GM21381 (cell line): ENCODE data around the gene PKN2.
A peak's percentile ranks its signal among the peaks of the same experiment; 100 is the strongest.
"Not testable (repeated sequence)": the region's sequence is repeated elsewhere in the genome, so short reads cannot be mapped to it uniquely, and the experiment has no call there.

Experiments
- ATAC-seq: cut with Tn5 transposase; IDR thresholded peaks from one replicate; pipeline ENCODE4 v1.9.1; 2021; ENCODE audit warnings: mild to moderate bottlenecking, moderate library complexity; ENCODE audit not compliant: unreplicated experiment

Gene PKN2

DNA sequence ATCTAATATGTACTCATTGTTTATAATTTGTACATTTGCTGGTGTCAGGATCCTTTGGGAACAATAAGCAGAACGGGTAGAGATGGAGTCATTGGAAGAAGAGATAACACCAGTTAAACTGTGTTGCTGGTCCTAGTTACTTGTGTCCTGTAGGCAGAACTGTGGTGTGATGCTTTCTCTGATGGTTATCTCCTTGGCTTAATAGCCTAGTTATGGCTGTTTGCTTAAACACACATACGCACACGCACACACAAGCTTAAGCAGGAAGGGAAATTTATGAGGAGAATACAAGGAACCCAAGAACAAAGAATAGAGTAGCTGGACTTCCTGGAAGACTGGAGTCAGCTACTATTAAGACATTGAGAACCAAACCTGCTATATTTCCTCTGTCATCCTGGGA lies 5.7 kb upstream of the PKN2 start:
- no peak for ATAC-seq

DNA sequence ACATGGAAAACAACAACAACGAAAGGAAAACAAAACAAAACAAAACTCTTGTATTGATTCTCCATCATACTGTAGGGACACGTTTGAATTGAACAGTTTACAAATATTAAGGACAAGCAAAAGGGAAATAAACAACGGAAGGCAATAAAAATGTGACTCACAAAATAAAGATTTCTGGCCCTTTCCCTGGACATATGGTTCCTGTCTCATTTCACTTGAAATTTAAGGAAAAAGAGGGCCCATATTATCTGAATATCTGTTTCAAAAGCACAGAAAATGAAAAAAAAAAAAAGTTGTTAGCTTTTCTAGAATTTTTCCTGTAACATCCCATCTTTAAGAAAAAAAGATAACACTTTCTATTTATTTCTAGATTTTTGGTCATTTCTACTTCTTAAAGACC lies 3.6 kb upstream of the PKN2 start:
- no peak for ATAC-seq

DNA sequence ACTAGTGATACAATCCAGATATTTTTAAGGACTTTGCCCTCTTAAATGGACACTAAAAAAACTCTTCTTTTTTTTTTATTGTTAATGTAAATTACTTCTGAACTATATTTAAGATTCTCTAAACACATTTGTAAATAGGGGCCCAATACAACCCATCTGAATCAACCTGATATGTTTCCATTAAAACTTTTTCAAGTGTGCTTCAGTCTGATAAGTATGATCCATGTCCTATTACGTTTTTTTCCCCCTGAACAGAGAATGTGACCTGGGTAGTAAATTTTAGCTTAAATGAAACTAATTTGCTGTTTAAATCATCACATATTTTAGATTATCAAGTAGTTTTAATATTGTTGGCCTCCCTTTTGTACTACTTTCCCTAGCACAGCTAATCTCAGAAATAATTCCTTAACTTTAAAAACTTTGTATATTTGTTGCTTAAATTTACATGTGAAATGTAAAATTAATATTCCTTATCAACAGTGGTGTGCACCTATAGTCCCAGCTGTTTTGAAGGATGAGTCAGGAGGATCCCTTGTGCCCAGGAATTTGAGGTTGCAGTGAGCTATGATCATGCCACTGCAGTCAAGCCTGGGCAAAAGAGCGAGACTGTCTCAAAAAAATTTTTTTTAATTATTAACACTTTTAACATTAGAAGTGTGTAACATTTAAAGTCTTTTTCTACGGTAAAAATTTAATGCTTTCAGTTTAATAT lies 3.0 kb upstream of the PKN2 start:
- ATAC-seq: no peak

DNA sequence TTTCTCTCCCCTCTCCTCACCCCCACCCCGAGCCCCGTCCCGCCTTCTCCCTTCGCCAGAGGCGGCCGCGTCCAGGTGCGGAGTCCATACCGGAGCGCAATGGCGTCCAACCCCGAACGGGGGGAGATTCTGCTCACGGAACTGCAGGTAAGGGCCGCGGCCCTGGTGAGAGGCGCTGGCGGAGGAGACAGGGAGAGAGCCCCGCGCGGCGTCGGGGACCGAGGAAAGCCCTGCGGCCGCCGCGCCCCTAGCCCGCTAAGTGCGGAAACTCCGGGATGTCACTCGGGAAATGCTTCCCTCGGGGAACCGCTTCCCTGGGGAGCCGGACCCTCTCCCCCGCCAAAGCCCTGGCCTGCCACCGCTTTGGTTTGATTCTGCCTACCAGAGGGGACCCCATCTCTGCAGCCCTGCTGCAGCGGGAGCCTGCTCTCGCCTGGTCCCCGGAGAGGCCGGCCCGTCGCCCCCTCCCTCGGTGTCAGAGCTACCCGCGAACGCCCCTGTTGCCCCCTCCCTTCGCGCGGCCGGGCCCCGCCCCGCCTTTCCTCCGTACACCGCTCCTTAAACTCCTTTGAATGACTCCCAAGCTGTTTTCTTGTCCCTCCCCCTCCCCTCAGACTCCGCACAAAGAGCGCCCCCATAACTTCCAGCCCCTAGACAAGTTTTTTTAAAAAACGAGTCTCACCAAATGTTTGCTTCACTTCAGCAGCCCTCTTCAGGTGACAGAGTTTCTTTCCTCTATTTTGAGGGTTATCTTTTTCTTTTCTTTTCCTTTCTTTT lies 597 bp downstream of the PKN2 start:
- ATAC-seq: peak; percentile 38

DNA sequence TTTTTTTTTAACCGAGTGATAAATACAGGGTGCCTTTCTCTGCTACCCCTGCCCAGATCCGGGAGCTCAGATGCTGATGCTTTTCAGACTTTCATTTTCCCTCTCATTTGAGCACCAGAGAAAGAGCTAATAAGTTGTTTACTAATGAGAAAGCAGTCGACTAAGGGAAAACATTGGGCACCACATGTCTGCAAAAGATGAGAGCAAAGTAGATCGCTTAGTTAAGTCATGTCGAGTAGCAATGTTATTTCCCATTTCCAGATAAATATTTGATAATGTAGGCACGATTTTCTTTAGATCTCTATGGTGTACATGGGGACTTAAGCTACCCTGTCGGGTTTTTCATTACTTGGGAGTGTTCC lies 1.2 kb downstream of the PKN2 start:
- ATAC-seq: no peak

DNA sequence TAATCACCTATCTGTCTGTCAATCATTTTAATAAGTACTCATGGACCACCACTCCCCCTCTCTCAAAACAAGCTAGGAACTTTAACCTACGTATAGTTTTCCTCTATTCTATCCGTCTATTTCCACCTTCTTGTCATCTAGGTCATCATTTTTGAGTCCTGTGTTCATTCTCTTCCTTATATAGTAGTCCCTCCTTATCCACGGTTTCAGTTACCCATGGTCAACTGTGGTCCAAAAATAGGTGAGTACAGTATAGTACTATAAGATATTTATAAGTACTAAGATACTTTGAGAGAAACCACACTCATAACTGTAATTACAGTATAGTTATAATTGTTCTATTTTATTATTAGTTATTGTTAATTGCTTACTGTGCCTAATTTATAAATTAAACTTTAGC lies 7.5 kb downstream of the PKN2 start:
- no peak for ATAC-seq

DNA sequence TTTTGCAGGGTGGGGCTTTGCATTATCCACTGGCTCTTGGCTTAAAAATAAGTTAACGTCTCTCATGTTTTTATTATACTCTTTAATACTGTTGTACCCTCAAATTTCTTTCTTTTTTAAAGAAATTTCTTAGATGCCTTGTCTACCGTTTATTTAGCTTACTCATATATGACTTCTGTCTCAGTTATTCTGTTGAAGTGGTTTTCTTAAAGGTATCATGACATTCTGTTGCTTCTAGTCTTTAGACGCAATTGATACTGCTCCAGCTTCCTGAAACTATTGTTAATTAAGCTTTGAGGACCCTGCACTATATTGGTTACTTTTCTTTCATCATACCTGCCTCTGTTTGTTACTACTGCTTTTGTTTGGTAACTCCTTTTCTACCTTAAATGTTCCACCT lies 11.7 kb downstream of the PKN2 start:
- no peak for ATAC-seq

DNA sequence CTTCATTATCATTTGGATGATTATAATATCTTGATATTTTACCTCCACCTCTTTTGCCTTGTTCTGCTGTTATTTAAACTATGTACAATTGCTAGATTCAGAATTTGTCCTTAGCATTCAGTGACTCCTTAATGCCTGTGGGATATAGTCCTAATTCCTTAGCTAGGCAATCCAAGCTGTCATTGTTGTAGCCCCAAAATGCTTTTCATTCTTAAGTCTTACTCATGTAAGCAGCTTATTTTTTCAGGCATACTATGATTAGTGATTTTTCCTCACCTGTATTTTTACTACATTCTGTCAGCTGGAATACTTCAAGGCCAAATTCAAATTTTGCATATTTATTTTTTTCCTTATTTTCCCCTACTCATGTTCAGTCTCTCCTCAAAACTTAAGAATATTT lies 13.4 kb downstream of the PKN2 start:
- no peak for ATAC-seq

DNA sequence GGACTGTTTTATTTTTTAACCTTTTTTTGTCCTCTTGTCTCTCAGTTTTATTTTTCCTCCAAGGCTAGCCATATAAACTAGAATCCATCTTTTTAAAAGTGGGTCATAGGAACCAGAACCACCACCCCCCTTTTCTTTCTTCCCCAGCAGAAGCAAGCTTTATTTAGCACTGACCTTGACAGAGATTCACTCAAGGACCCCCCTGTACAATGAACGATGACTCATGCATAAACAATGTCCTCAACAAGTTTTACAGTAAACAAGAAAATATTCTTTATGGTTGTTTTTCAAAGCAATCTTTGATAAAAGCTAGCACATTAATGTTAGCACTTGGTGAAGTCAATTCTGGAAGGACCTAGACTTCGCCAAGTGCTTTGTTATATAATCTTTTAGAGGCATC lies 14.1 kb downstream of the PKN2 start:
- no peak for ATAC-seq

DNA sequence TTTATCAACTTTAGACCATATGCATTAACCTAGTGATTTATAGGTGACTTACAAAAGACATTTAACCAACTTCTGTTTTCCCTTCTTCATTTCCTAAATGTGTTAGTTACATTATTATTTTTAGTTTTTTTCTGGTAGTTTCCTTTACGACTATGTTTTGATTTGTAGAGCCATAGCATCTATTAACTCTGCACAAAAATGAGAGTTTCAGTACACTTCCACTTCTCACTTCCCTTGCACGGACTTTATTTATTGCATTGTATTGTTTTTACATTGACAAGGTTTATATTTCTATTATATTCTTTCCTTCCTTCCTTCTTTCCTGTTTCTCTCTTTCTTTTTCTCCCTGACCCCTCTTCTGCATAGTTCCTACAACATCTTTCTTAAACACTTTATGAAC lies 14.7 kb downstream of the PKN2 start:
- no peak for ATAC-seq

DNA sequence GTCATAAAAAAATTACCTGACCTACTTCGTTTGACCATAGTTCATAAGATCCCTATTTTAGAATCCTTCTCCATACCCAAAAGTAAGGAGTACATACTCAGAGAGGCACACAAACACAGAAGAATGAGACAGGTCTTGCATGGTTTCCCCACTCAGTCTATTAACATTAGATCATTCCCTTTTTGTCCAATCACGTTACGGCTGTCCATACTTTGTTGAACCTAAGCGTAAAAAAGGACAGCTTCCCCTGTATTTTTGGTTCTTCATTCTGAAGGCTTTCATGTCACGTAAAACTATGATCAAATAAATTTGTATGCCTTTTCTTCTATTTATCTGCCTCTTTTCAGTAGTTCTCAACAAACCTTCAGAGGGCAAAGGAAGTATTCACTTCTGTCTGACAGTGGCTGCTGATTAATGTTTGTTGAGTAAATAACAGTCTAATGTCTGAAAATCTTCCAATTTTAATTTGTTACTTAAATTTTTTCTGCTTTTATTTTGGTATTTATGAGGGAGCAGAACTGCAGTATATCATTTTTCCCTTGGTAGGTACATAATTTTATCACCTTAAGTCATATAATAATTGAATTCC lies 16.4 kb downstream of the PKN2 start:
- ATAC-seq: no peak

DNA sequence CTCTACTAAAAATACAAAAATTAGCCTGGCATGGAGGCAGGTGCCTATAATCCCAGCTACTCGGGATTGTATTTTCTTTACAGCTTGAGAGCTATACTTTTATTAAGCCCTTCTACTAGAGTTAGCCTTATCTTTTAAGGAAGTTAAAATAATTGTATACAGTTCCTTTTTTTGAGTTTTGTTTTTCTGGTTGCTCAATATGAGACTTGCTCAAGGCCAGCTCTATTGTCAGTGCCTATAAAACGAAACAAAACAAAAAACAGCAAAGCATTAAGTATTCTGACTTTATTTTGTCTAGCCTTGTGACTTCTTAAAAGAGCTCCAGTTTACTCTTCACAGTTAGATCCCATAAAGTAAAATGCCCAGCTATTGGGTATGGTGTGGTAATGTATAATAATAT lies 17.2 kb downstream of the PKN2 start:
- peak; percentile 76 for ATAC-seq

DNA sequence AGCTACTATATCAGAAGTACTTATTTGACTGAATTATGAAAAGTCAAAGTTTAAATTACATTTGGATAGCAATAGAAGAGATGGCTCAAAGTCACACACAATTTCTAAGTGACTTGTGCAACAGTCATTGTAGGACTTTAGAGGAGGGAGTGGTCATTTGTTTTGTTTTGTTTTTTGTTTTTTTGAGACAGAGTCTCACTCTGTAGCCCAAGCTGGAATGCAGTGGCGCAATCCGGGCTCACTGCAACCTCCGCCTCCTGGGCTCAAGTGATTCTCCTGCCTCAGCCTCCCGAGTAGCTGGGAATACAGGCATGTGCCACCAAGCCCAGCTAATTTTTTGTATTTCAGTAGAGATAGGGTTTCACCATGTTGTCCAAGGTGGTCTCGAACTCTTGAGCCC lies 17.7 kb downstream of the PKN2 start:
- not testable (repeated sequence) for ATAC-seq

DNA sequence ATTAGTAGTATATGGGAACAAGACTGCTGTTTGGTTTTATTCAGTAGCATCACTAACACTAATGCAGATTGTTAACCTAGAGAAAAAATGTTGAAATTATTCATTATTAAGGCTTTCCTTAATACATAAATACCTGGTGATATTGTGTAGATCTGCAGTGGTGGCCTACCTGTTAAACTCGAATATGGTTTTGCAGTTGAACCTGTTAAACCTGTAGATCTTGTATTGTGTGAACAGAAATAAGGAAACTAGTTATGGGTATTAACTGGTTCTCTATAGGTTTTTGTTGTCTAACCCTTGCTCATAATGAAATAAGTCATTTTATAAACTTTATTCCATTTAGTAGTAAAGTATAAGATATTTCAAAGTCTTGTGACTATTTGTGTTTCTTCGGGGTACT lies 23.9 kb downstream of the PKN2 start:
- no peak for ATAC-seq

DNA sequence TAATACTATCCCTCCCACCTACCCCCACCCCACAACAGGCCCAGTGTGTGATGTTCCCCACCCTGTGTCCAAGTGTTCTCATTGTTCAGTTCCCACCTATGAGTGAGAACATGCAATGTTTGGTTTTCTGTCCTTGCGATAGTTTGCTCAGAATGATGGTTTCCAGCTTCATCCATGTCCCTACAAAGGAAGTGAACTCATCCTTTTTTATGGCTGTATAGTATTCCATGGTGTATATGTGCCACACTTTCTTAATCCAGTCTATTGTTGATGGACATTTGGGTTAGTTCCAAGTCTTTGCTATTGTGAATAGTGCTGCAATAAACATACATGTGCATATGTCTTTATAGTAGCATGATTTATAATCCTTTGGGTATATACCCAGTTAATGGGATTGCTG lies 28.8 kb downstream of the PKN2 start:
- ATAC-seq: not testable (repeated sequence)

DNA sequence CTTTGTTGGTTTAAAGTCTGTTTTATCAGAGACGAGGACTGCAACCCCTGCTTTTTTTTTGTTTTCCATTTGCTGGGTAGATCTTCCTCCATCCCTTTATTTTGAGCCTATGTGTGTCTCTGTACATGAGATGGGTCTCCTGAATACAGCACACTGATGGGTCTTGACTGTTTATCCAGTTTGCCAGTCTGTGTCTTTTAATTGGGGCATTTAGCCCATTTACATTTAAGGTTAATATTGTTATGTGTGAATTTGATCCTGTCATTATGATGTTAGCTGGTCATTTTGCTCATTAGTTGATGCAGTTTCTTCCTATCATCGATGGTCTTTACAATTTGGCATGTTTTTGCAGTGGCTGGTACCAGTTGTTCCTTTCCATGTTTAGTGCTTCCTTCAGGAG lies 32.5 kb downstream of the PKN2 start:
- not testable (repeated sequence) for ATAC-seq

DNA sequence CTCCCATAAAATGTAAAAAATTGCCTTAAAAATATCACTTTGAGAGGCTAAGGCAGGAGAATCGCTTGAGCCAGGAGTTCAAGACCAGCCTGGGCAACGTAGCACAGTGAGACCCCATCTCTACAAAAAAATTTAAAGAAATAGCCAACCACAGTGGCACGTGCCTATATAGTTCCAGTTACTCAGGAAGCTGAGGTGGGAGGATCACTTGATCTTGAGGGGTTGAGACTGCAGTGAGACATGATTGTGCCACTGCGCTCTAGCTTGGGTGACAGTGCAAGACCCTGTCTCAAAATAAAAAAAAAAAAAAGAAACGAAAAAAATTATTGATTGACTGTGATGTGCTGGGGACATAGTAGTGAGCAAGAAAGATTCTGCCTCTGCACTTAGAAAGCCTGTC lies 38.4 kb downstream of the PKN2 start:
- no peak for ATAC-seq

DNA sequence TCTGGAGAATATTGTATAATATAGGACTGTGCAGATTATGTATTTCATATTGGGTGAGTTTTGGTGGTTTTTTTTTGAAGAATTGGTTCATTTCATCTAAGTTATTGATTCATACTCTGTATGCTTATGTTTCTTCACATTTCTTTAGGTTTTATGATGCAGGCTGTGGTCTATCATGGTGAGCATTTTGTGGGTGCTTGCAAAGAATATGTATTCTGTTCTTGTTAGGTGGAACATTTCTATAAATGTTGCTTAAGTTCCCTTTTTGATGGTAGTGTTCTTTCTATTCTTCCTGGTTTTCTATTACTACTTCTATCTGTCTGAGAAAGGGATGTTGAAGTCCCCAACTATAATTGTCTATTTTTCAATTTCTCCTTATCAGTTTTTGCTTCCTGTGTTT lies 42.6 kb downstream of the PKN2 start:
- ATAC-seq: no peak

DNA sequence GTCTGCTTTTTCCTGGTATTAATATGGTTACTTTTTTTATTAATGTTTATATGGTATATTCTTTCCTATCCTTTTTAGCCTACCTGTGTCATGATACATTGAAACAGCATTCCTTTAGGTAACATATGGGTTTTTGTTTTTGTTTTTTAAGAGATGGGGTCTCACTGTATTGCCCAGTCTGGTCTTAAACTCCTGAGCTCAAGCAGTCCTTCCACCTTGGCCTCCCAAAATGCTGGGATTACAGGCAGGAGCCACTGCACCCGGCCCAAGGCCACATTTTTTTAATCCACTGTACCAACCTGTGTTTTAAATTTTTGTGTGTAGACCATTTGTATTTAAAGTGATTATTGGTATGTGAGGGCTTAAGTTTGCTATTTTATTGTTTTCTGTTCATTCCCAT lies 43.1 kb downstream of the PKN2 start:
- ATAC-seq: no peak

DNA sequence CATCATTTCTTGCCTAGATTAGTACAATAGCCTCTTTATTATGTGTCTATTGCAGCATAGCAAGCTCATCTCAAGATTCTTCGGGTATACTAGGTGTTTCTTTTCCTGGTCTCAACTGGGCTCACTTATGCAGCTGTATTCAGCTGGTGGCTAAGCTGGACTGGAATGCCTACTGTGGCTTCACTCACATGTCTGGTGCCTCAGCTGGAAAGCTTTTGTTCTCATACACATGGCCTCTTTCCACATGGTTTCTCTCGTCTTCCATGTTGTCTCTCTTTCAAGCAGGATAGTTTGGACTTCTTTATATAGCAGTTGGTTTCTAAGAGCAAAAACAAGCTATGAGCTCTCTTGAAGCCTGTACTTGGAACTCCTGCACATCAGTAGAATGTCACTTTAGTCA lies 45.2 kb downstream of the PKN2 start:
- no peak for ATAC-seq

DNA sequence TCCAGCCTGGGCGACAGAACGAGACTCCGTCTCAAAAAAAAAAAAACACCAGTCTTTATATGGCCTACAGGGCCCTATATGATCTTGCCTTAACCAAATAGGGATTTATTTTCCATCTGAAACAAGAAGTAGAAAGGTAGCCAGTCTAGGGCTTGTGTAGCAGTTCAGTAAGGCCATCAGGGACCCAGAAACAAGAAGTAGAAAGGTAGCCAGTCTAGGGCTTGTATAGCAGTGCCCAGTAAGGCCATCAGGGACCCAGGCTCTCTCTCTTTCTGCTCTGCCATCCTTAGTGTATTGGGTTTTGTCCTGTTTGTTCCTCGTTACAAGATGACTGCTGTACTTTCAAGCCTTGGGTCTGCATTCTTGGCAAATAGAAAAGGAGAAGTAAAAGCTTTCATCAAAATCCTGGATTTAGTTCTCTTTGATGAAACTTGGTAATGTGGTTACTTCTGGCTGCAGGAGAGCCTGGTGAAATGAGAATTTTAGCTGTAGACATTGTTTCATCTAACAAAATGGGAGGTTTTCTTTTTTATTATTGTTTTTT lies 46.1 kb downstream of the PKN2 start:
- no peak for ATAC-seq

DNA sequence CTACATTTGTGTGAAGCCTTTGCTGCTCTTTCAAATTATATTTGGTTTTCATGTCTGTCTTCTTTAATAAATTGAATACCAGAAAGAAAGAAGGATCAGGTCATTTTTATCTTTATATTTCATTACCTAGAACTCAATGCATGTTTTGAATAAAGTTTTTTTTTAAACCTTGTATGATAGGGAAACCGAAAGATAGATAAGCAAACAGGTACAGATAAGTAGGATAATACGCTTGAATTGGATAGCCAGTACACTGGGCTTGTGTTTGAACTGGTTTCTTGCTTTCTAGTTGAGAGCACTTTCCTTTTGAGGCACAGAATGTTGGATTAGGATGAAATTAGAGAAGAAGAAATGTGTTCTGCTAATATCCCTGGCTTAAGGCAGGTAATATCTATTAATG lies 46.9 kb downstream of the PKN2 start:
- ATAC-seq: no peak
